ACC112 (cell line): ENCODE measurements around the gene GRK6.

Experiments
- H2AFZ ChIP-seq: fragments of 200-600 bp; sonication (generic); one replicate; pipeline ENCODE4 v1.6.0; 2017; ENCODE audit warnings: antibody characterized with exemption, low read length; ENCODE audit not compliant: unreplicated experiment
- H3K27ac ChIP-seq: fragments of 200-600 bp; sonication (generic); 2 replicates; pipeline ENCODE4 v1.5.1; 2014; ENCODE audit warnings: low read depth, mild to moderate bottlenecking, antibody characterized with exemption, low read length, moderate library complexity
- H3K27me3 ChIP-seq: fragments of 200-600 bp; sonication (generic); 2 replicates; pipeline ENCODE4 v1.6.1; 2014; ENCODE audit warnings: mild to moderate bottlenecking, antibody characterized with exemption, low read length, moderate library complexity, mixed read lengths; ENCODE audit not compliant: insufficient read depth
- H3K36me3 ChIP-seq: fragments of 200-600 bp; sonication (generic); 2 replicates; pipeline ENCODE4 v1.6.1; 2016; ENCODE audit warnings: mild to moderate bottlenecking, antibody characterized with exemption, low read length, moderate library complexity, mixed read lengths; ENCODE audit not compliant: insufficient read depth
- H3K4me1 ChIP-seq: fragments of 200-600 bp; sonication (generic); one replicate; pipeline ENCODE4 v1.6.1; 2016; ENCODE audit warnings: low read length, mixed read lengths; ENCODE audit not compliant: insufficient read depth, unreplicated experiment, control insufficient read depth
- H3K4me3 ChIP-seq: fragments of 200-600 bp; sonication (generic); 2 replicates; pipeline ENCODE4 v1.5.1; 2014; ENCODE audit warnings: mild to moderate bottlenecking, low read depth, low read length
- H3K79me2 ChIP-seq: fragments of 200-600 bp; sonication (generic); one replicate; pipeline ENCODE4 v1.6.0; 2016; ENCODE audit warnings: low read length; ENCODE audit not compliant: control insufficient read depth, unreplicated experiment, insufficient read depth

Gene GRK6

GRCh38 chr5:177442066-177442826, 15.8 kb downstream of the GRK6 start:
- Histone ChIP-seq H3K4me3 (no peak overlapping the region), H3K36me3 (no peaks in the 10 kb centered on the region), H3K79me2 (no peaks in the 10 kb centered on the region), H3K27me3 (no peaks in the 10 kb centered on the region), H3K27ac (no peak overlapping the region), H3K4me1 (no peaks in the 10 kb centered on the region), H2AFZ (no peak overlapping the region)

- Histone ChIP-seq H3K4me1 (peaks cover 4% of the 10 kb centered on the region), H3K36me3 (no peaks in the 10 kb centered on the region), H3K4me3 (no peak overlapping the region), H2AFZ (no peak overlapping the region), H3K27me3 (no peaks in the 10 kb centered on the region), H3K27ac (no peak overlapping the region), H3K79me2 (no peaks in the 10 kb centered on the region)
These were observed 16.9 kb downstream of the GRK6 start for GRCh38 chr5:177443144-177443983.

DNA sequence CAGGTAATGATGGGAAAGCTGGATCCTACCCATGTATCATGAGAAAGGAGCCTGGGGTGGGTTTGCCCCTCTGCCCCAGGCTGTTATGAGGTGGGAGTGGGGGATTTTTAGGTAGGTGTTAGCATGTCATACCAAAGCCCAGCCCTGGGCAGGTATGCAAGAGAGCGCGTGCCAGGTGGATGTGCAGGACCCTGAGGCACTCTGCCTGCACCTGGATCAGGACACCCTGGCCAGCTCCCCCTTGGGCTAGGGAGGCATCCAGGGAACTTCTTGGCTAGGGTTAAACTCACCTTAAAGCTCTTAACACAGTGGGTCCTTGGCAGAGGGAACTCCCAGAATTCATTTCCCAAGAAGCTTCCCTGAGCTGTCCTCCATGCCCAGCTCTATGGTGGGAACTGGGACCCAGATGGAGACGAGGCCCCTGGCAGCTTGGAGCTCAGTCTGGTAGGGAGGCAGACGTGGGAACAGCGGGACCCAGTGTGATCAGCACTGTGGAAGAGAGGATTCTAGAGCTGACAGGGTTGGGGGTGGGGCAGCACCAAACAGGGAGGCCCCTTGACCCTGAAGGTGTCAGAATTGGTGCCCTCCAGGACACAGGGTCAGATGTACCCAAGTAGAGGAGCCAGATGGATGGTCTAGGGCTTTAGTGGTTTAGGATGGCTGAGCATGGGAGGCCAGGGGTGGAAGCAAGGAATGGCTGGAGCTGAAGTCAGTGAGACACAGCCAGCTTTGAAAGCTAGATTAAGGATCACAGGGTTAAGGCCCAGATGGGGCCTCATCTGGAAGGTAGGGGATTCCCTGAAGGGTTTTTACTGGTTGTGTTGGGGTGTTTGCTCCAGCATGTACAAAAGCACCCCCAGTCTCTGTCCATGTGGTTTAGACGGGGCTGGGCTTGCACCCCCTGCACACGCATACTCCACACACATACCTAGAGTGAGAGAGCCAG, 17.9 kb downstream of the GRK6 start:
- H3K36me3 ChIP-seq = no peaks in the 10 kb centered on the region
- no peak overlapping the region for H3K4me3 ChIP-seq
- no peak overlapping the region for H3K27ac ChIP-seq
- H2AFZ ChIP-seq = no peak overlapping the region
- peaks cover 11% of the 10 kb centered on the region for H3K4me1 ChIP-seq
- no peaks in the 10 kb centered on the region for H3K27me3 ChIP-seq
- H3K79me2 ChIP-seq = peaks cover 3% of the 10 kb centered on the region

DNA sequence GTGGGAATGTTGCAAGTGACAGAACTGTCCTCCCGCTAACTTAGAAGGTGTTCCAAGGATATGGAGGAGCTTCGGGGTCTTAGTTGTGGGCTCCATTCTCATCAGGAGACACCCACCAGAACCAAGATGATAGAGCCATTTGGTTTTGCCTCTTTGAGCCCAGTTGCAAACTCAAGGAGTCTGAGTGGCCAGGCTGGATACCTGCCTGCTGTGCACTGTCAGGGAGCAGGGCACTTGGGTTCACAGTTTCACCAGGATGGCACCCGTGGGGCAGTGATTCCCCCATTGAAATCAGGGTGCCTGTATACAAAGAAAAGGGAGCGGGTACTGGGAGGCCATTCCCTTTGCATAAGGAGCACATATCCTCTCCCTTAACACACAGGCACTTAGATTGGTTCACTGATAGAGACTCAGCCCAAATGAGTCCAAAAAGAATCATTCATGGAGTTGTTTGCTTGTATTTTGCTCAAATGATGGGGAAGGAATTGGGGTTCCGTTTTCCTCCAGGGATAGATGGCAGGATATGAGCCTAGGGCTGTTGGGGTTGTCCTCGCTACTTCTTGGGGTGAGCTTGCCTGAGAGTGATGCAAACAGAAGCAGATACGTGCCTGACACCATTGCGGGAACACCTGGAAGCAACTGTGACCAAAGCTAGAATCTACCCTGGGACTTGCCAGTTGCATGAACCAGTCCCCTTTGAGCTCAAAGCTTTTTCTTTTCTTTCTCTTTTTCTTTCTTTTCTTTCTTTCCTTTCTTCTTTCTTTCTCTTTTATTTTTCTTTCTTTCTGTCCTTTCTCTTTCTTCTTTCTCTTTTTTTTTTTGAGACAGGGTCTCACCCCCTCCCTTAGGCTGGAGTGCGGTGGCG, 18.8 kb downstream of the GRK6 start:
- H3K4me1 ChIP-seq = peaks cover 11% of the 10 kb centered on the region
- H3K36me3 ChIP-seq = no peaks in the 10 kb centered on the region
- no peak overlapping the region for H2AFZ ChIP-seq

DNA sequence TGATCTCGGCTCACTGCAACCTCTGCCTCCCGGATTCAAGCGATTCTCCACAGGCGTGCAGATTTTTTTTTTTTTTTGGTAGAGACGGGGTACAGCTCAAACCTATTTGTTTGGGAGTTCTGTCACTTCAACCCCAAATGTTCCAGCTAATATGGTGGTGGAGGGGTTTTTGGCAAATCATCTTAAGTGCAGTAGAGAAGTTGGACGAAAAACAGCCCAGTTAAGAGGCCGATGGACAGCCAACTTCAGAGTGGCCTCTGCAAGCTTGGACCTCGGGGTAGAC, 19.4 kb downstream of the GRK6 start:
- Histone ChIP-seq H3K4me3 (peak overlapping the region; percentile 95), H3K4me1 (peaks cover 11% of the 10 kb centered on the region), H2AFZ (no peak overlapping the region), H3K36me3 (no peaks in the 10 kb centered on the region), H3K79me2 (peaks cover 8% of the 10 kb centered on the region), H3K27me3 (no peaks in the 10 kb centered on the region), H3K27ac (no peak overlapping the region)

More for the DNA sequence above, 18.8 kb downstream of the GRK6 start:
- Histone ChIP-seq H3K27ac (no peak overlapping the region), H3K27me3 (no peaks in the 10 kb centered on the region), H3K4me3 (no peak overlapping the region; the same call in 1 of the 2 replicates), H3K79me2 (peaks cover 8% of the 10 kb centered on the region)

DNA sequence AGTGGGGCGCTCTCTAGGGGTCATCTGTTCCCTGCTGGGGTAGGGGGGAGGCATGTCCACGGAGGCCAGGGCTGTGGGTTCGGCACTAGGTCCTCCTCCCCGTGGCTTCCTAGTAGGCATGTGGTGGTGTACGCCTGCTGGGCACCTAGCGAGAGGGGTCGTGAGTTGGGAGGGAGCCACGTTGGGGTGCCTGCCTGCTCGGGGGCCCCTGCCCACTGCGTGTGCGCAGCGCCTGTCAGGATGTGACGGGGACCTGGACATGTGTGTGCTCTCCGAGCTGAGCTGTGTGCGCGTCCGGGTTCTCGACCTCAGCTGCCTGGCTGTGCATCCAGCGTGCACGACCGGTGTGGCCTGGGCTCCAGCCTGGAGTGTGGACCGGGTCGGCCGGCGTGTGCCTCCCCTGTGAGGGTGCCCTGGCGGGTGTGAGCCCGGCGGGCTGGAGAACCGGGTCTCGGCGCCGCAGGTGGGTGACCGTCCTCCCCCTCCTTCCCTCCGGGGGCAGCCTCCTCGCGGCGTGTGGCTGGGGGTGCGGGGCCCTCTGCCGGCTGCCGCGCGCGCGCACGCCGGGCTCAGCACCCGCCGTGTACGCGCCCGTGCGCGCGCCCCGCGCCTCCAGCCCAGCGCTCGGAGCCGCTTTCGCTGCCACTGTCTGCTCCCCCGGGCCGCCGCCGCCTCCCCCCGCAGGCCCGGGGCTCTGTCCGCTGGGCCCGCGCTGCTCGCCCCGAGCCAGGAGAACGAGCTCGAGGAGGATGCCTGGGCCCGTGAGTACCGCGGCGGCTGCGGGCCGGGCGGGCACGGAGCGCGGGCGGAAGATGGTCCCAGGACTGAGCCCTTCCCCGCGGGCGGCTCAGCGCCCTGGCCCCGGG, 20.0 kb downstream of the GRK6 start, which contains the start of gene PRR7:
Gene PRR7, plus strand, starts transcription at position 615 of the 866 bp plus-strand sequence. CDS start 8,254 bp downstream, outside the sequence.
- H3K4me3 ChIP-seq = peak within 1 kb of the TSS; percentile 95
- no peaks in the 10 kb centered on the region for H3K36me3 ChIP-seq
- H3K79me2 ChIP-seq = peaks cover 8% of the 10 kb centered on the region
- peak within 1 kb of the TSS; percentile 91 for H3K27ac ChIP-seq
- H2AFZ ChIP-seq = peak within 1 kb of the TSS; percentile 79
- no peaks in the 10 kb centered on the region for H3K27me3 ChIP-seq
- H3K4me1 ChIP-seq = peaks cover 11% of the 10 kb centered on the region

- peak overlapping the region; percentile 91 for H3K27ac ChIP-seq
- H3K4me1 ChIP-seq = peaks cover 11% of the 10 kb centered on the region
- peak overlapping the region; percentile 95 for H3K4me3 ChIP-seq
- H3K79me2 ChIP-seq = peaks cover 8% of the 10 kb centered on the region
- H3K27me3 ChIP-seq = no peaks in the 10 kb centered on the region
- no peaks in the 10 kb centered on the region for H3K36me3 ChIP-seq
- H2AFZ ChIP-seq = peak overlapping the region; percentile 79
These were observed 20.7 kb downstream of the GRK6 start for GRCh38 chr5:177447066-177447610.

- no peaks in the 10 kb centered on the region for H3K36me3 ChIP-seq
- peak overlapping the region; percentile 91 for H3K27ac ChIP-seq
- H3K4me1 ChIP-seq = peaks cover 11% of the 10 kb centered on the region
- no peaks in the 10 kb centered on the region for H3K27me3 ChIP-seq
- H2AFZ ChIP-seq = no peak overlapping the region
- H3K79me2 ChIP-seq = peaks cover 8% of the 10 kb centered on the region
- H3K4me3 ChIP-seq = peak overlapping the region; percentile 95
These were observed 21.3 kb downstream of the GRK6 start for GRCh38 chr5:177447611-177448243.
